Right atrium auricular region (tissue), 2 donors: Measurements from ENCODE around the gene SYPL2. TPM values are rescaled to one million over a fixed set of nuclear protein-coding genes. Genes with fewer than 3 reads are reported as not detected.

Source experiments
- DNase-seq: peaks from one replicate; pipeline ENCODE4 v3.0.0-alpha.2; 2019; ENCODE audit warnings: low spot score
- H3K27ac ChIP-seq, 2 donors: fragments of 200-600 bp; sonication (generic); 1 replicate in 1 of 2; 2 replicates in 1 of 2; pipeline ENCODE4 v1.5.1; 2016 to 2019
- H3K27me3 ChIP-seq, 2 donors: fragments of 200-600 bp; sonication (generic); one replicate each; pipeline versions ENCODE4 v1.5.1 to v1.6.0; 2017 to 2019
- H3K36me3 ChIP-seq: fragments of 200-600 bp; sonication (generic); one replicate; pipeline ENCODE4 v1.5.1; 2016
- H3K4me1 ChIP-seq, 2 donors: fragments of 200-600 bp; sonication (generic); one replicate each; pipeline versions ENCODE4 v1.5.1 to v1.6.0; 2017 to 2019
- H3K4me3 ChIP-seq, 2 donors: fragments of 200-600 bp; sonication (generic); 1 replicate in 1 of 2; 2 replicates in 1 of 2; pipeline ENCODE4 v1.5.1; 2017 to 2019; ENCODE audit warnings: mild to moderate bottlenecking in 1 of 2, moderate library complexity in 1 of 2
- H3K9me3 ChIP-seq, 2 donors: fragments of 200-600 bp; sonication (generic); one replicate each; pipeline ENCODE4 v1.5.1; 2019
- total RNA-seq, 2 donors: library from RNA; depleted of rRNA; stranded (reverse); fragments of >200 nt; gene quantifications; one replicate each; pipeline ENCODE4 v1.1.0, GENCODE V29; 2016
- TF ChIP-seq, protein P1 (sequence below), 2 donors: fragments of 200-600 bp; sonication (generic); IDR thresholded peaks; one replicate each; pipeline ENCODE4 v1.5.1; 2019; ENCODE audit warnings: antibody characterized with exemption in 2 of 2

SYPL2 gene
- total RNA-seq, 2 donors from 2014 or later, result 4.7 to 9.6 TPM

GRCh38 chr1:109479901-109480300 is 13.6 kb downstream of the SYPL2 start:
- Histone ChIP-seq H3K4me3 (no peak overlapping the region), H3K27ac (no peak overlapping the region), H3K27me3 (no peaks in the 10 kb centered on the region), H3K9me3 (no peaks in the 10 kb centered on the region), H3K4me1 (peaks cover 0 to 21% of the 10 kb centered on the region in 2 donors), H3K36me3 (no peaks in the 10 kb centered on the region)
- TF ChIP-seq, protein P1, sequence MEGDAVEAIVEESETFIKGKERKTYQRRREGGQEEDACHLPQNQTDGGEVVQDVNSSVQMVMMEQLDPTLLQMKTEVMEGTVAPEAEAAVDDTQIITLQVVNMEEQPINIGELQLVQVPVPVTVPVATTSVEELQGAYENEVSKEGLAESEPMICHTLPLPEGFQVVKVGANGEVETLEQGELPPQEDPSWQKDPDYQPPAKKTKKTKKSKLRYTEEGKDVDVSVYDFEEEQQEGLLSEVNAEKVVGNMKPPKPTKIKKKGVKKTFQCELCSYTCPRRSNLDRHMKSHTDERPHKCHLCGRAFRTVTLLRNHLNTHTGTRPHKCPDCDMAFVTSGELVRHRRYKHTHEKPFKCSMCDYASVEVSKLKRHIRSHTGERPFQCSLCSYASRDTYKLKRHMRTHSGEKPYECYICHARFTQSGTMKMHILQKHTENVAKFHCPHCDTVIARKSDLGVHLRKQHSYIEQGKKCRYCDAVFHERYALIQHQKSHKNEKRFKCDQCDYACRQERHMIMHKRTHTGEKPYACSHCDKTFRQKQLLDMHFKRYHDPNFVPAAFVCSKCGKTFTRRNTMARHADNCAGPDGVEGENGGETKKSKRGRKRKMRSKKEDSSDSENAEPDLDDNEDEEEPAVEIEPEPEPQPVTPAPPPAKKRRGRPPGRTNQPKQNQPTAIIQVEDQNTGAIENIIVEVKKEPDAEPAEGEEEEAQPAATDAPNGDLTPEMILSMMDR (IDR thresholded peaks at IDR 0.05), result no peak
- DNase-seq, result no peak

GRCh38 chr1:109481646-109482045 is 15.3 kb downstream of the SYPL2 start:
- TF ChIP-seq, protein P1 (IDR thresholded peaks at IDR 0.05), result no peak
- Histone ChIP-seq H3K36me3 (no peaks in the 10 kb centered on the region), H3K27ac (no peak overlapping the region), H3K27me3 (no peaks in the 10 kb centered on the region), H3K4me1 (peaks cover 0 to 18% of the 10 kb centered on the region in 2 donors), H3K4me3 (no peak overlapping the region), H3K9me3 (no peaks in the 10 kb centered on the region)
- DNase-seq, result no peak

GRCh38 chr1:109482242-109482641 is 15.9 kb downstream of the SYPL2 start:
- peaks cover 0 to 18% of the 10 kb centered on the region in 2 donors for H3K4me1 ChIP-seq
- TF ChIP-seq, protein P1 (IDR thresholded peaks at IDR 0.05), result no peak
- H3K27ac ChIP-seq, result no peak overlapping the region
- H3K4me3 ChIP-seq, result no peak overlapping the region
- H3K36me3 ChIP-seq, result no peaks in the 10 kb centered on the region
- no peaks in the 10 kb centered on the region for H3K9me3 ChIP-seq
- DNase-seq, result no peak
- H3K27me3 ChIP-seq, result no peaks in the 10 kb centered on the region

DNA sequence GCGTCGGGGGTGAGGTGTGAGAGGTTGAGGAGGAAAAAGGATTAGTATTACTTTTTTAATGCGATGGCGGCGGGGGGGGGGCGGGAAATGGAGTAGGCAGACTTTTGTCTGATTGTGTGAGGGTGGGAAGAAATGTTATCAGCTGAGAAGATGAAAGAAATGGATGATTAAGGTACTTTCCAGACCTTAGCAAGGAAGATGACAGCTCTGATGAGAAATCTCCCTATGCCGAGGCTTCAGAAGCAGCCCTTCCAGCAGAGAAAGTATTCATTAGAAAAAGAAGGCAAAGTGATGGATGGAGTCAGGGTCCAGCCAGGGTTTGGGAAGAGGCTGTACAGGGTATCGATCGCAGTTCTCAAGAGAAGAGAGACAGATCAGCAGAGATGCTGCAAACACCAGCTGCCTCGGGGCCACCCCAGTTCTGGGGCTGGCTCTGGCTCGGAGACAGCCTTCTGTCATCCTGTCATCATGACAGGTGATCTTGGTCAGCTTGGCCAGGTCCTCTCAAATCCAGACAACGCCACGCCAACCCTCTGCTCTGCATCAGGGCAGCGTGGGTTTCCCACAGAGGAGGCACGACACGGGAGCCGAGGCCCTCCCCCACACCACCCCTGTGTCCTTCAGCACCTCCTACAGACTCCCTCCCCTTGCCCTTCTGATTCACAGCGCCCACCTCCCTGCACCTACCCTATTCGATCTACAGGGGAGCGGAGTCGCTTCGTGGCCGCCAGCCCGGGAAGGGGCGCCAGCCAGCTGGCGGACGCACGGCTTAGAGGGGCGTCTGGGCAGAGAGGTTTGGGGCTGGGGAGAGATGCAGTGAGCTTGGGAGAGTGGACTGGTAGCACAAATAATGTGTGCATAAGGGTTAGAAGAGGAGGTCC is 16.7 kb downstream of the SYPL2 start:
- Histone ChIP-seq H3K4me1 (peaks cover 0 to 18% of the 10 kb centered on the region in 2 donors), H3K36me3 (peaks cover 5% of the 10 kb centered on the region), H3K27me3 (no peaks in the 10 kb centered on the region), H3K4me3 (peak overlapping the region; percentile 46 to 70), H3K9me3 (no peaks in the 10 kb centered on the region), H3K27ac (peak overlapping the region; percentile 21 to 53)
- TF ChIP-seq, protein P1 (IDR thresholded peaks at IDR 0.05), result no peak
- no peak for DNase-seq

DNA sequence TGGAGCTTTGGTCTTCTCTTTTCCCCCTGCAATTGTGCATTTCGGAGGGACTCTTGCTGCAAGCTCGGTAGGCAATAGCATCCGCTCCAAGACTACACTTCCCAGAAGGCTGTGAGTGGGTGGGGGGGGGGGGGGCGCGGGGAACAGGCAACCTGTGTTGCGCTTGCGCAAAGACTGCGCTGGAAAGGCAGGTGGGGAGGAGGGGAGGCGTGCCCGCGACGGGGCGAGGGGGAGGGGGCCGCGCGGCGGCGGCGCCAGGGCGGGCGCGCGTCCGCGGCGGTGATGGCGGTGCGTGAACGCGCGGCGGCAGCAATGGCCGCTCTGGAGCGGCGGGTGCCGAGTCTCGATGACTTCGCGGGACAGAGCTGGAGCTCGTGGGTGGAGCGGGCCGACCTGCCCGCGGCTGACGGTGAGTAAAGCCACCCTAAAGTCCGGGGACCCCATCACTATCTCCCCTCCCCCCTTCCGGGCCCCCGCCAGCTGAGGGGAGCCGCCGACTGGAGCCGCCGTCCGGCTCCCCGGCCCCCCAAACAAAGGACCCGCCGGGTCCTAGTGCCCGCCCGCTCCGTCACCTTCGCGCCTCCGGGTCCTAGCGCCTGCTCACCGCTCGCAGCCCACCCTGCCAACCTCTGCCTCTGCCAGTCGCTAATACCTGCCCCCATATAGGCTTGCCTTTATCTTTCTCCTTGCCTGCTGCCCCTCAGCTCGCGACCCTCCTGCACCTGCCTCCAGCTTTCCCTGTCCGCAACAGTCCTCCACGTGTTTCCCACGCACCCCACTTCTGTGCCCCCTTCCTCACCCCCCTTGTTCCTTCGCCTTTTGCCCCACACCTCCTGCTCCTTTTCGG is 17.5 kb downstream of the SYPL2 start, which contains the start of gene ATXN7L2:
Gene ATXN7L2 (plus strand): TSS at position 234 of the 847 bp plus-strand sequence. CDS start 49 bp downstream, at position 283.
- DNase-seq, result peak; percentile 87
- no peaks in the 10 kb centered on the region for H3K9me3 ChIP-seq

More for the DNA sequence above, 17.5 kb downstream of the SYPL2 start, which contains the start of gene ATXN7L2:
- H3K36me3 ChIP-seq, result peaks cover 5% of the 10 kb centered on the region
- peaks cover 0 to 18% of the 10 kb centered on the region in 2 donors for H3K4me1 ChIP-seq
- peak within 1 kb of the TSS; percentile 86 to 92 for H3K27ac ChIP-seq
- TF ChIP-seq, protein P1 (IDR thresholded peaks at IDR 0.05), result no peak
- H3K4me3 ChIP-seq, result peak within 1 kb of the TSS; percentile 70 to 78
- no peaks in the 10 kb centered on the region for H3K27me3 ChIP-seq
